Natural killer cell (primary cell): ENCODE measurements around the gene ZNF148. TPM values are rescaled to one million over a fixed set of nuclear protein-coding genes. Genes with fewer than 3 reads are reported as not detected.

Source experiments
- ATAC-seq, 3 donors: fragments of 150-1000 bp in 2 of 3; fragments of 200-7000 bp in 1 of 3; cut with Tn5 transposase; 1 replicate in 1 of 3; 2 replicates in 2 of 3; pipeline ENCODE4 v1.10.0; 2021; ENCODE audit warnings: mild to moderate bottlenecking in 2 of 3, moderate library complexity in 2 of 3
- DNase-seq, 2 donors: peaks; one replicate each; pipeline versions ENCODE4 v3.0.0 to v3.0.0-alpha.2; 2013 to 2021; ENCODE audit warnings: mixed read lengths in 1 of 2
- H3K27ac ChIP-seq: one replicate; pipeline ENCODE4 v1.5.1; 2013; ENCODE audit warnings: mild to moderate bottlenecking, low read length
- H3K27me3 ChIP-seq: one replicate; pipeline ENCODE4 v1.6.1; 2013; ENCODE audit warnings: low read length; ENCODE audit not compliant: control insufficient read depth, insufficient read depth
- H3K36me3 ChIP-seq: one replicate; pipeline ENCODE4 v1.6.1; 2013; ENCODE audit warnings: low read length; ENCODE audit not compliant: control insufficient read depth, insufficient read depth
- H3K4me1 ChIP-seq: one replicate; pipeline ENCODE4 v1.6.1; 2013; ENCODE audit warnings: low read length; ENCODE audit not compliant: control insufficient read depth, insufficient read depth
- H3K4me3 ChIP-seq: one replicate; pipeline ENCODE4 v1.5.1; 2013; ENCODE audit warnings: low read length
- H3K9me3 ChIP-seq: one replicate; pipeline ENCODE4 v1.6.1; 2013; ENCODE audit warnings: low read length; ENCODE audit not compliant: control insufficient read depth, insufficient read depth
- H3K27ac Mint-ChIP-seq, 2 donors: one replicate each; pipeline ENCODE4 v1.8.0; 2022; ENCODE audit warnings: mild to moderate bottlenecking in 2 of 2, mixed read lengths in 2 of 2, moderate library complexity in 1 of 2
- H3K27me3 Mint-ChIP-seq, 2 donors: one replicate each; pipeline ENCODE4 v1.8.0; 2022; ENCODE audit warnings: low read depth in 2 of 2, mixed read lengths in 2 of 2
- H3K36me3 Mint-ChIP-seq: one replicate; pipeline ENCODE4 v1.8.0; 2022; ENCODE audit warnings: mixed read lengths
- H3K4me1 Mint-ChIP-seq, 2 donors: one replicate each; pipeline ENCODE4 v1.8.0; 2022; ENCODE audit warnings: mixed read lengths in 2 of 2
- H3K4me3 Mint-ChIP-seq: one replicate; pipeline ENCODE4 v1.8.0; 2022; ENCODE audit warnings: mild to moderate bottlenecking, moderate library complexity, mixed read lengths
- H3K9me3 Mint-ChIP-seq, 2 donors: one replicate each; pipeline ENCODE4 v1.8.0; 2022; ENCODE audit warnings: mixed read lengths in 2 of 2
- CTCF ChIP-seq: fragments of 200-600 bp; IDR thresholded peaks from one replicate; pipeline ENCODE4 v1.8.0; 2022; ENCODE audit warnings: antibody characterized with exemption
- WGBS: methylation state at CpG from one replicate; pipeline ENCODE4 v1.1.7; 2013; ENCODE audit warnings: missing lambda C conversion rate; ENCODE audit not compliant: insufficient coverage; 5-methylcytosine and 5-hydroxymethylcytosine counted together
- intact Hi-C: fragments of 100-400 bp; cut with micrococcal nuclease; formaldehyde crosslinking; loops from one replicate; pipeline ENCODE4 v1.14.2; 2022
- total RNA-seq, 4 donors: library from RNA; stranded (reverse); fragments of 120-200 nt in 1 of 4; gene quantifications; one replicate each; pipeline versions ENCODE4 v1.2.3 to v1.2.4, GENCODE V29; 2013 to 2022

Gene ZNF148
- total RNA-seq, 3 donors from 2014 or later (not counting 1 experiment from before 2014, with no cell fraction given) = 61.1 to 72.5 (median 62.8) TPM

GRCh38 chr3:125207949-125208568 lies 167.1 kb downstream of the ZNF148 start:
- no peaks in the 10 kb centered on the region for H3K9me3 ChIP-seq
- H3K27ac ChIP-seq = no peak overlapping the region
- H3K4me1 ChIP-seq = peaks cover 11% of the 10 kb centered on the region
- no peak for ATAC-seq
- no peak overlapping the region for H3K4me3 ChIP-seq
- 95% methylated on average over 1 of the region's 1 CpG for WGBS
- H3K4me1 Mint-ChIP-seq = peaks cover 0 to 8% of the 10 kb centered on the region in 2 donors
- H3K36me3 Mint-ChIP-seq = no peaks in the 10 kb centered on the region
- DNase-seq = no peak
- H3K9me3 Mint-ChIP-seq = no peaks in the 10 kb centered on the region
- no peak for TF ChIP-seq CTCF
- H3K4me3 Mint-ChIP-seq = no peak overlapping the region
- H3K27me3 Mint-ChIP-seq = peaks cover 21 to 31% of the 10 kb centered on the region in 2 donors
- intact Hi-C loops = no loop called here
- H3K27me3 ChIP-seq = peaks cover 15% of the 10 kb centered on the region
- H3K36me3 ChIP-seq = no peaks in the 10 kb centered on the region
- no peak overlapping the region for H3K27ac Mint-ChIP-seq

GRCh38 chr3:125207507-125207906 lies 167.6 kb downstream of the ZNF148 start:
- intact Hi-C loops = no loop called here
- no peak overlapping the region for H3K4me3 ChIP-seq

GRCh38 chr3:125206934-125207333 lies 168.2 kb downstream of the ZNF148 start:
- H3K4me3 ChIP-seq = no peak overlapping the region
- 88% methylated on average over 6 of the region's 6 CpGs for WGBS
- H3K27ac ChIP-seq = no peak overlapping the region
- TF ChIP-seq CTCF = no peak
- peaks cover 7% of the 10 kb centered on the region for H3K27me3 ChIP-seq
- Mint-ChIP-seq H3K27ac (no peak overlapping the region), H3K4me3 (no peak overlapping the region), H3K36me3 (no peaks in the 10 kb centered on the region), H3K27me3 (peaks cover 21 to 26% of the 10 kb centered on the region in 2 donors), H3K9me3 (no peaks in the 10 kb centered on the region), H3K4me1 (peaks cover 0 to 6% of the 10 kb centered on the region in 2 donors)
- no peaks in the 10 kb centered on the region for H3K36me3 ChIP-seq
- DNase-seq (no peak), ATAC-seq (no peak)
- peaks cover under 1% of the 10 kb centered on the region for H3K4me1 ChIP-seq
- H3K9me3 ChIP-seq = no peaks in the 10 kb centered on the region
- intact Hi-C loops = no loop called here

More at GRCh38 chr3:125207507-125207906, 167.6 kb downstream of the ZNF148 start:
- no peak overlapping the region for H3K27ac ChIP-seq
- H3K4me1 ChIP-seq = peaks cover 6% of the 10 kb centered on the region
- Mint-ChIP-seq H3K4me1 (peaks cover 0 to 8% of the 10 kb centered on the region in 2 donors), H3K4me3 (no peak overlapping the region), H3K27ac (no peak overlapping the region), H3K27me3 (peaks cover 21 to 28% of the 10 kb centered on the region in 2 donors), H3K9me3 (no peaks in the 10 kb centered on the region), H3K36me3 (no peaks in the 10 kb centered on the region)
- no peak for TF ChIP-seq CTCF
- H3K36me3 ChIP-seq = no peaks in the 10 kb centered on the region
- peaks cover 11% of the 10 kb centered on the region for H3K27me3 ChIP-seq
- H3K9me3 ChIP-seq = no peaks in the 10 kb centered on the region
- DNase-seq (no peak), ATAC-seq (no peak)
- 91% methylated on average over 7 of the region's 7 CpGs for WGBS

- Histone ChIP-seq H3K27me3 (no peaks in the 10 kb centered on the region), H3K27ac (no peak overlapping the region), H3K36me3 (no peaks in the 10 kb centered on the region), H3K4me1 (no peaks in the 10 kb centered on the region), H3K9me3 (no peaks in the 10 kb centered on the region), H3K4me3 (no peak overlapping the region)
- Mint-ChIP-seq H3K27ac (no peak overlapping the region), H3K4me3 (no peak overlapping the region), H3K9me3 (no peaks in the 10 kb centered on the region), H3K36me3 (no peaks in the 10 kb centered on the region), H3K27me3 (peaks cover 0 to 5% of the 10 kb centered on the region in 2 donors), H3K4me1 (no peaks in the 10 kb centered on the region)
- DNase-seq (no peak), ATAC-seq (no peak)
- TF ChIP-seq CTCF = no peak
- intact Hi-C loops = no loop called here
Observed at GRCh38 chr3:125203731-125204130, 171.4 kb downstream of the ZNF148 start.
